K562 (cell line): ENCODE results near the gene EDARADD. TPM values are rescaled to one million over a fixed set of nuclear protein-coding genes. Genes with fewer than 3 reads are reported as not detected.

Source experiments
- CREM ChIP-seq: IDR thresholded peaks from 2 replicates; pipeline ENCODE4 v1.6.1; 2014; ENCODE audit warnings: antibody characterized with exemption, low read depth
- ESRRA ChIP-seq: fragments of 450-650 bp; IDR thresholded peaks from 2 replicates; pipeline ENCODE4 v1.6.1; 2014; ENCODE audit warnings: low read depth, mild to moderate bottlenecking, moderate library complexity, borderline replicate concordance
- GABPA ChIP-seq: fragments of 200-800 bp; sonication (Bioruptor generic); conservative IDR thresholded peaks from 2 replicates; pipeline ENCODE4 v1.6.1; 2016; ENCODE audit warnings: low read depth, missing genetic modification characterization, missing compliant biosample characterization
- L3MBTL2 ChIP-seq: fragments of 450-650 bp; IDR thresholded peaks from 2 replicates; pipeline ENCODE4 v1.6.1; 2016; ENCODE audit warnings: mild to moderate bottlenecking, moderate library complexity
- MTA2 ChIP-seq: fragments of 450-650 bp; IDR thresholded peaks from 2 replicates; pipeline ENCODE4 v1.6.1; 2016; ENCODE audit warnings: low read depth
- NR1H2 ChIP-seq: sonication (generic); formaldehyde crosslinking; IDR thresholded peaks from 2 replicates; pipeline ENCODE4 v1.4.0; 2020; ENCODE audit warnings: mild to moderate bottlenecking, missing genetic modification reagents
- NR2C2 ChIP-seq, 2 experiments: fragments of 200-800 bp in 1 of 2; sonication (Bioruptor generic) in 1 of 2; sonication (generic) in 1 of 2; formaldehyde crosslinking in 1 of 2; IDR thresholded peaks; 2 replicates each; pipeline versions ENCODE4 v1.6.1 to v1.8.0; 2016 to 2022; ENCODE audit warnings: mild to moderate bottlenecking in 1 of 2, missing compliant biosample characterization in 1 of 2, missing genetic modification characterization in 1 of 2, missing genetic modification reagents in 1 of 2
- NRF1 ChIP-seq, 2 experiments: fragments of 450-650 bp; IDR thresholded peaks in 1 of 2; conservative IDR thresholded peaks in 1 of 2; 2 replicates each; pipeline ENCODE4 v1.6.1; 2014; ENCODE audit warnings: mild to moderate bottlenecking in 2 of 2
- RBFOX2 ChIP-seq: fragments of 200-400 bp; formaldehyde crosslinking; IDR thresholded peaks from 2 replicates; pipeline ENCODE4 v1.6.1; 2017; ENCODE audit warnings: low read depth, mild to moderate bottlenecking, low read length, moderate library complexity
- SETDB1 ChIP-seq: IDR thresholded peaks from one replicate; pipeline ENCODE4 v1.6.1; 2012; ENCODE audit warnings: low read length, control low read depth, inconsistent platforms
- SMAD4 ChIP-seq: fragments of 250-450 bp; sonication (Bioruptor Pico); conservative IDR thresholded peaks from 2 replicates; pipeline ENCODE4 v1.8.0; 2021; ENCODE audit warnings: inconsistent platforms, mild to moderate bottlenecking, moderate library complexity
- ZNF253 ChIP-seq: fragments of 250-450 bp; sonication (Bioruptor Pico); conservative IDR thresholded peaks from 2 replicates; pipeline ENCODE4 v1.6.1; 2021; ENCODE audit warnings: mild to moderate bottlenecking
- ZNF384 ChIP-seq: IDR thresholded peaks from 2 replicates; pipeline ENCODE4 v1.6.1; 2012; ENCODE audit warnings: low read depth, low read length, improper control_type of control experiment
- polyA plus RNA-seq, 8 experiments: library from polyadenylated mRNA; depleted of rRNA in 4 of 8; stranded (reverse) in 5 of 8; unstranded in 3 of 8; fragments of >200 nt; fragmentation: Nextera tagmentation in 2 of 8; fragmentation: Illumina TruSeq in 1 of 8; extraction: Ambion mirVana in 2 of 8; extraction: Trizol in 1 of 8; gene quantifications; 2 replicates each; pipeline versions ENCODE4 v1.2.1 to v1.2.3, GENCODE V29; 2011 to 2014; ENCODE audit warnings: inconsistent platforms in 1 of 8, missing spikeins in 1 of 8
- total RNA-seq, 7 experiments: library from RNA; depleted of rRNA in 6 of 7; stranded (reverse); fragments of >200 nt in 6 of 7; fragmentation: Illumina TruSeq in 2 of 7; extraction: Trizol in 2 of 7; gene quantifications; 2 replicates each; pipeline versions ENCODE4 v1.2.1 to v1.2.3, GENCODE V29; 2011 to 2021; ENCODE audit warnings: low replicate concordance in 1 of 7
- TF ChIP-seq, protein P1 (sequence below): fragments of 450-650 bp; formaldehyde crosslinking; IDR thresholded peaks from 2 replicates; pipeline ENCODE4 v1.4.0; 2020; ENCODE audit warnings: mild to moderate bottlenecking, moderate library complexity
- TF ChIP-seq, protein P2 (sequence below), 2 experiments: fragments of 450-650 bp; IDR thresholded peaks; 2 replicates each; pipeline ENCODE4 v1.6.1; 2016
- TF ChIP-seq, protein P3 (sequence below), 2 experiments: fragments of 200-800 bp in 1 of 2; sonication (Bioruptor generic) in 1 of 2; sonication (generic) in 1 of 2; formaldehyde crosslinking in 1 of 2; IDR thresholded peaks in 1 of 2; conservative IDR thresholded peaks in 1 of 2; 2 replicates each; pipeline versions ENCODE4 v1.5.0 to v1.6.1; 2016 to 2020; ENCODE audit warnings: missing compliant biosample characterization in 1 of 2, missing genetic modification characterization in 1 of 2, missing genetic modification reagents in 1 of 2
- TF ChIP-seq, protein P4 (sequence below): fragments of 250-450 bp; sonication (Bioruptor Pico); IDR thresholded peaks from 2 replicates; pipeline ENCODE4 v1.8.0; 2021; ENCODE audit warnings: moderate library complexity, mild to moderate bottlenecking, inconsistent platforms

Gene EDARADD
- total and polyA plus RNA-seq, 9 of the 15 experiments (the other 6 are each of a cell fraction or from before 2014, with no cell fraction given), result 0.46 to 32.4 (median 20.6) TPM

DNA sequence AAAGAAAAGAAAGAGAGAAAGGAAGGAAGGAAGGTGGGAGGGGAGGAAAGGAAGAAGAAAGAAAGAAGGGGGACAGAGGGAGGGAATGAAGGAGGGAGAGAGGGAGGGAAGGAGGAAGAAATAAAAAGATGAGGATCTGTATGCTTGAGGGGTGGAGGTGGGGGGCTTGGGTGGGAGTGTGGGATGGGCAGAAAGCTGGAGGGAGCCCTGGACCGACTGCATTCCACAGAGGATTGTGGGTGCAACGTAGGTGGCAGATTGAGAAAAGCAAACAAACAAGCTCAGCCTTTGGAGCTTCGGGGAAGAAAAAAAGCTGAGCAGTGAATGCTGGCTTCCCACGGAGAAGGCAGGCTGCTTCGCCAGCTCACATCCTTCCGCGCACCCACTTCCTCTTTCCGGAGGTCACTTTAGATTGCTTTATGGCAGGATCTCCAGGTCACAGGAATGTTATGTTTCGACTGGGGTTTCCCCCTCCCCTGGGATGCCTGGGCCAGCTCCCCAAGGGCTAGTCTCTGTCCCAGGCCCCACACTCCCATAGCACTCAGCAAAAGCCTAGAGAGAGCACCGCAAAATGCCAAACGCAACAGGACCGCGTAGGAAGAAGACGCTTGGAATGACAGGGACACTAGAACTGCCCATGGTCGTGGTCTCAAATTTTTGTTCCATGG lies 109.0 kb downstream of the EDARADD start (continued):
- TF ChIP-seq, protein P1, sequence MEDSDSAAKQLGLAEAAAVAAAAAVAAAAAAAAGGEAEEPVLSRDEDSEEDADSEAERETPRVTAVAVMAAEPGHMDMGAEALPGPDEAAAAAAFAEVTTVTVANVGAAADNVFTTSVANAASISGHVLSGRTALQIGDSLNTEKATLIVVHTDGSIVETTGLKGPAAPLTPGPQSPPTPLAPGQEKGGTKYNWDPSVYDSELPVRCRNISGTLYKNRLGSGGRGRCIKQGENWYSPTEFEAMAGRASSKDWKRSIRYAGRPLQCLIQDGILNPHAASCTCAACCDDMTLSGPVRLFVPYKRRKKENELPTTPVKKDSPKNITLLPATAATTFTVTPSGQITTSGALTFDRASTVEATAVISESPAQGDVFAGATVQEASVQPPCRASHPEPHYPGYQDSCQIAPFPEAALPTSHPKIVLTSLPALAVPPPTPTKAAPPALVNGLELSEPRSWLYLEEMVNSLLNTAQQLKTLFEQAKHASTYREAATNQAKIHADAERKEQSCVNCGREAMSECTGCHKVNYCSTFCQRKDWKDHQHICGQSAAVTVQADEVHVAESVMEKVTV (CRISPR knock-in tag), result no peak
- no peak for TF ChIP-seq ZNF253 (CRISPR knock-in tag)
- TF ChIP-seq SETDB1, result no peak
- TF ChIP-seq ZNF384, result peak; percentile 58; the same call in 1 of the 2 replicates
- peak; percentile 47 for TF ChIP-seq CREM
- TF ChIP-seq SMAD4 (CRISPR knock-in tag), result peak; percentile 54
- TF ChIP-seq, protein P2, sequence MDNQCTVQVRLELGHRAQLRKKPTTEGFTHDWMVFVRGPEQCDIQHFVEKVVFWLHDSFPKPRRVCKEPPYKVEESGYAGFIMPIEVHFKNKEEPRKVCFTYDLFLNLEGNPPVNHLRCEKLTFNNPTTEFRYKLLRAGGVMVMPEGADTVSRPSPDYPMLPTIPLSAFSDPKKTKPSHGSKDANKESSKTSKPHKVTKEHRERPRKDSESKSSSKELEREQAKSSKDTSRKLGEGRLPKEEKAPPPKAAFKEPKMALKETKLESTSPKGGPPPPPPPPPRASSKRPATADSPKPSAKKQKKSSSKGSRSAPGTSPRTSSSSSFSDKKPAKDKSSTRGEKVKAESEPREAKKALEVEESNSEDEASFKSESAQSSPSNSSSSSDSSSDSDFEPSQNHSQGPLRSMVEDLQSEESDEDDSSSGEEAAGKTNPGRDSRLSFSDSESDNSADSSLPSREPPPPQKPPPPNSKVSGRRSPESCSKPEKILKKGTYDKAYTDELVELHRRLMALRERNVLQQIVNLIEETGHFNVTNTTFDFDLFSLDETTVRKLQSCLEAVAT (IDR thresholded peaks at IDR 0.05), result peak; percentile 39 to 65; a peak in 1 of 4 replicates
- TF ChIP-seq, protein P3, sequence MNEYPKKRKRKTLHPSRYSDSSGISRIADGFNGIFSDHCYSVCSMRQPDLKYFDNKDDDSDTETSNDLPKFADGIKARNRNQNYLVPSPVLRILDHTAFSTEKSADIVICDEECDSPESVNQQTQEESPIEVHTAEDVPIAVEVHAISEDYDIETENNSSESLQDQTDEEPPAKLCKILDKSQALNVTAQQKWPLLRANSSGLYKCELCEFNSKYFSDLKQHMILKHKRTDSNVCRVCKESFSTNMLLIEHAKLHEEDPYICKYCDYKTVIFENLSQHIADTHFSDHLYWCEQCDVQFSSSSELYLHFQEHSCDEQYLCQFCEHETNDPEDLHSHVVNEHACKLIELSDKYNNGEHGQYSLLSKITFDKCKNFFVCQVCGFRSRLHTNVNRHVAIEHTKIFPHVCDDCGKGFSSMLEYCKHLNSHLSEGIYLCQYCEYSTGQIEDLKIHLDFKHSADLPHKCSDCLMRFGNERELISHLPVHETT (CRISPR knock-in tag; conservative IDR thresholded peaks at IDR 0.05 in 1 of 2, IDR thresholded peaks at IDR 0.05 in 1 of 2), result peak in 1 of 2 experiments; percentile 58; a peak in 1 of 4 replicates
- no peak for TF ChIP-seq NR2C2 (CRISPR knock-in tag; IDR thresholded peaks at IDR 0.05)
- TF ChIP-seq NR2C2 (tag; IDR thresholded peaks at IDR 0.05), result peak; percentile 91
- TF ChIP-seq GABPA (tag), result peak; percentile 82
- peak; percentile 38; the same call in 1 of the 2 replicates for TF ChIP-seq RBFOX2
- peak; percentile 32; the same call in 1 of the 2 replicates for TF ChIP-seq ESRRA
- peak; percentile 33; the same call in 1 of the 2 replicates for TF ChIP-seq MTA2
- TF ChIP-seq NRF1 (conservative IDR thresholded peaks at IDR 0.05 in 1 of 2, IDR thresholded peaks at IDR 0.05 in 1 of 2), result peak; percentile 53 to 58
- no peak for TF ChIP-seq NR1H2 (CRISPR knock-in tag)
- TF ChIP-seq L3MBTL2, result peak; percentile 65; the same call in 1 of the 2 replicates
- TF ChIP-seq, protein P4, sequence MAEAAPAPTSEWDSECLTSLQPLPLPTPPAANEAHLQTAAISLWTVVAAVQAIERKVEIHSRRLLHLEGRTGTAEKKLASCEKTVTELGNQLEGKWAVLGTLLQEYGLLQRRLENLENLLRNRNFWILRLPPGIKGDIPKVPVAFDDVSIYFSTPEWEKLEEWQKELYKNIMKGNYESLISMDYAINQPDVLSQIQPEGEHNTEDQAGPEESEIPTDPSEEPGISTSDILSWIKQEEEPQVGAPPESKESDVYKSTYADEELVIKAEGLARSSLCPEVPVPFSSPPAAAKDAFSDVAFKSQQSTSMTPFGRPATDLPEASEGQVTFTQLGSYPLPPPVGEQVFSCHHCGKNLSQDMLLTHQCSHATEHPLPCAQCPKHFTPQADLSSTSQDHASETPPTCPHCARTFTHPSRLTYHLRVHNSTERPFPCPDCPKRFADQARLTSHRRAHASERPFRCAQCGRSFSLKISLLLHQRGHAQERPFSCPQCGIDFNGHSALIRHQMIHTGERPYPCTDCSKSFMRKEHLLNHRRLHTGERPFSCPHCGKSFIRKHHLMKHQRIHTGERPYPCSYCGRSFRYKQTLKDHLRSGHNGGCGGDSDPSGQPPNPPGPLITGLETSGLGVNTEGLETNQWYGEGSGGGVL (CRISPR knock-in tag), result no peak
